ENCODE results near the gene SMNDC1.

Gene SMNDC1

DNA sequence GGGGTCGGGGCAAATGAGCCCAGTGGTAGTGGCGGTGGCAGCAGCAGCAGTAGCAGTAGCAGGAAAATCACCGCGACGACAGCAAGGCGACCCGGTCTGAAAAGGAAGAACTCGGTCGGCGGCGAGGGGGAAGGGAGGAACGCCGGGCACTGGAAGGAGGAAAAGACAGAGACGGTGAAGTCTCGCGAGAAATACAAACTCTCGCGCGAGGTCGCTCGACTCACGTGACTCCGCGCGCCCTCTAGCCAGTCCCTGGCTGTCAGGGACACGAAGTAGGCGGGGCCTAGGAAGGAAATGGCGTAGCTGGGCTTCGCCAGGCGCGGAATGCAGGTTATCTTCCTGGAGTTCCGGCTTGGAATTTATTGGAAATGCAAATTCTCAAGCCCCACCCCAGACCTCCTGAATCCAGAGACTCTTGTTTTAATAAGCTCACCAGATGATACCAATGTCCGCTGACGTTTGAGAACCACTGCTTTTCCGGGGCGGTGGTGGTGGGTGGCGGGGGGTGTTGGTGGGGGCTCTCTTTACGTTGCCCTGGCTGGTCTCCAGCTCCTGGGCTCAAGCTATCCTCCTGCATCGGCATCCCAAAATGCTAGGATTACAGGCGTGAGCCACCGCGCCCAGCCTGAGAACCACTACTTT lies at the start of gene SMNDC1:
Gene SMNDC1, minus strand, starts transcription at position 141 of the 642 bp plus-strand sequence. CDS start 1,333 bp downstream, outside the sequence.
- TF ChIP-seq, protein P1, sequence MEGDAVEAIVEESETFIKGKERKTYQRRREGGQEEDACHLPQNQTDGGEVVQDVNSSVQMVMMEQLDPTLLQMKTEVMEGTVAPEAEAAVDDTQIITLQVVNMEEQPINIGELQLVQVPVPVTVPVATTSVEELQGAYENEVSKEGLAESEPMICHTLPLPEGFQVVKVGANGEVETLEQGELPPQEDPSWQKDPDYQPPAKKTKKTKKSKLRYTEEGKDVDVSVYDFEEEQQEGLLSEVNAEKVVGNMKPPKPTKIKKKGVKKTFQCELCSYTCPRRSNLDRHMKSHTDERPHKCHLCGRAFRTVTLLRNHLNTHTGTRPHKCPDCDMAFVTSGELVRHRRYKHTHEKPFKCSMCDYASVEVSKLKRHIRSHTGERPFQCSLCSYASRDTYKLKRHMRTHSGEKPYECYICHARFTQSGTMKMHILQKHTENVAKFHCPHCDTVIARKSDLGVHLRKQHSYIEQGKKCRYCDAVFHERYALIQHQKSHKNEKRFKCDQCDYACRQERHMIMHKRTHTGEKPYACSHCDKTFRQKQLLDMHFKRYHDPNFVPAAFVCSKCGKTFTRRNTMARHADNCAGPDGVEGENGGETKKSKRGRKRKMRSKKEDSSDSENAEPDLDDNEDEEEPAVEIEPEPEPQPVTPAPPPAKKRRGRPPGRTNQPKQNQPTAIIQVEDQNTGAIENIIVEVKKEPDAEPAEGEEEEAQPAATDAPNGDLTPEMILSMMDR (IDR thresholded peaks at IDR 0.05; ENCODE audit: insufficient read depth, missing control alignments): no peak
- no peak for FAIRE-seq
- DNase-seq (ENCODE audit: insufficient read length, low spot score): peak; percentile 35

- FAIRE-seq: no peak
- TF ChIP-seq, protein P1 (IDR thresholded peaks at IDR 0.05; ENCODE audit: insufficient read depth, missing control alignments): peak; percentile 89
- no peak for DNase-seq (ENCODE audit: insufficient read length, low spot score)
These were observed 49.6 kb upstream of the SMNDC1 start for GRCh38 chr10:110354322-110354766.

- DNase-seq (ENCODE audit: insufficient read length, low spot score): no peak
- FAIRE-seq: no peak
- TF ChIP-seq, protein P1 (IDR thresholded peaks at IDR 0.05; ENCODE audit: insufficient read depth, missing control alignments): no peak
These were observed 48.8 kb upstream of the SMNDC1 start for GRCh38 chr10:110353244-110354119.

DNA sequence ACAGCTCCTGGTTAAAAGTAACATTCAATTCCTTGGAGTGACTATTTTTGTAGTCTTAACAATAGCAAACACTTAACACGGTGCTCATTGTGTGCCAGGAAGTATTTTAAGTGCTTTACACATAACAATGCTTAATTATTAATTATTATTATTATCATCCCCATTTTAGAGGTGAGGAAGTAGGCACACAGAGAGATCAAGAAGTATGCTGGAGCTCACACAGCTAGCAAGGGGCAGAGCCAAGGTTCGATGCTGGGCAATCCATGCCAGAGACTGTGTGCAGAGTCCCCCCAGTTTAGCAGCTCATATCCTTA lies 48.2 kb upstream of the SMNDC1 start:
- DNase-seq (ENCODE audit: insufficient read length, low spot score) (no peak), FAIRE-seq (no peak)
- TF ChIP-seq, protein P1 (IDR thresholded peaks at IDR 0.05; ENCODE audit: insufficient read depth, missing control alignments): no peak

GRCh38 chr10:110350812-110351211 lies 46.1 kb upstream of the SMNDC1 start:
- TF ChIP-seq, protein P1 (IDR thresholded peaks at IDR 0.05; ENCODE audit: insufficient read depth, missing control alignments): no peak
- no peak for FAIRE-seq

GRCh38 chr10:110349831-110350230 lies 45.1 kb upstream of the SMNDC1 start:
- no peak for FAIRE-seq
- no peak for DNase-seq (ENCODE audit: insufficient read length, low spot score)
- TF ChIP-seq, protein P1 (IDR thresholded peaks at IDR 0.05; ENCODE audit: insufficient read depth, missing control alignments): no peak

More at GRCh38 chr10:110350812-110351211, 46.1 kb upstream of the SMNDC1 start:
- DNase-seq (ENCODE audit: insufficient read length, low spot score): no peak

DNA sequence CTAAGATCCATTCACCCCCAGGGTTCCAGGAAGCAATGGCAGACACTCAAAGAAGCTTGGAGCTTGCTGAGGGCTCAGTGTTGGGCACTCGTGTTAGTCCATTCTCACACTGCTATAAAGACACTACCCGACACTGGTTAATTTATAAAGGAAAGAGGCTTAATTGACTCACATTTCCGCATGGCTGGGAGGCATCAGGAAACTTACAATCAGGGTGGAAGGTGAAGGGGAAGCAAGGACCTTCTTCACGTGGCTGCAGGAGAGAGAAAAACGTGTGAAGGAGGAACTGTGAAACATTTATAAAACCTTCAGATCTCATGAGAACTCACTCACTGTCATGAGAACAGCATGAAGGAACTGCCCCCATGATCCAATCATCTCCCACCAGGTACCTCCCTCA lies 44.7 kb upstream of the SMNDC1 start:
- DNase-seq (ENCODE audit: insufficient read length, low spot score) (no peak), FAIRE-seq (no peak)
- TF ChIP-seq, protein P1 (IDR thresholded peaks at IDR 0.05; ENCODE audit: insufficient read depth, missing control alignments): no peak
